Germinal center (tissue), 1 donor: ENCODE data around the gene CYP4Z1.
"Not testable (repeated sequence)": the region's sequence is repeated elsewhere in the genome, so short reads cannot be mapped to it uniquely, and the experiment has no call there.

Source experiments
- DNase-seq: peaks from one replicate; pipeline ENCODE4 v3.0.0; 2012; ENCODE audit warnings: mixed read lengths, low spot score

Gene CYP4Z1, protein sequence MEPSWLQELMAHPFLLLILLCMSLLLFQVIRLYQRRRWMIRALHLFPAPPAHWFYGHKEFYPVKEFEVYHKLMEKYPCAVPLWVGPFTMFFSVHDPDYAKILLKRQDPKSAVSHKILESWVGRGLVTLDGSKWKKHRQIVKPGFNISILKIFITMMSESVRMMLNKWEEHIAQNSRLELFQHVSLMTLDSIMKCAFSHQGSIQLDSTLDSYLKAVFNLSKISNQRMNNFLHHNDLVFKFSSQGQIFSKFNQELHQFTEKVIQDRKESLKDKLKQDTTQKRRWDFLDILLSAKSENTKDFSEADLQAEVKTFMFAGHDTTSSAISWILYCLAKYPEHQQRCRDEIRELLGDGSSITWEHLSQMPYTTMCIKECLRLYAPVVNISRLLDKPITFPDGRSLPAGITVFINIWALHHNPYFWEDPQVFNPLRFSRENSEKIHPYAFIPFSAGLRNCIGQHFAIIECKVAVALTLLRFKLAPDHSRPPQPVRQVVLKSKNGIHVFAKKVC

DNA sequence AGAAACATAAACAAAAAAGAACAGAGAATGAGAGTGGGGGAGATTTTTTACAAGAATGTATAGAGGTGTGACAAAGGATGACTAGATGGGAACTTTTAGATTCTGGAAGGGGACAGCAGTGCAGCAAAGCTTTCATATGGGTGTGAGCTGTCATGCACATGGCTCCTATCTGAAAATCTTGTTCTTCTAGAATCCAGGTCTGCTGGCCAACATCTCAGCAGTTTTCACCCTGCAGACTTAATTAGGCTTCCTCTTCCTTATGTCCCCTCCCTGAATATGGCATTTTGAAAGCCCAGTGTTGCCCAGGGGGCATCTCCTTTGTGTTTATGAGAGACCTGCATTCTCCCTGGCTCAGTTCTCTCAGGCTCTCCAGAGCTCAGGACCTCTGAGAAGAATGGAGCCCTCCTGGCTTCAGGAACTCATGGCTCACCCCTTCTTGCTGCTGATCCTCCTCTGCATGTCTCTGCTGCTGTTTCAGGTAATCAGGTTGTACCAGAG is at the start of gene CYP4Z1:
Gene CYP4Z1, plus strand, starts transcription at position 135 of the 498 bp plus-strand sequence. Its CDS starts 260 bp downstream, at position 395.
- DNase-seq: no peak

DNA sequence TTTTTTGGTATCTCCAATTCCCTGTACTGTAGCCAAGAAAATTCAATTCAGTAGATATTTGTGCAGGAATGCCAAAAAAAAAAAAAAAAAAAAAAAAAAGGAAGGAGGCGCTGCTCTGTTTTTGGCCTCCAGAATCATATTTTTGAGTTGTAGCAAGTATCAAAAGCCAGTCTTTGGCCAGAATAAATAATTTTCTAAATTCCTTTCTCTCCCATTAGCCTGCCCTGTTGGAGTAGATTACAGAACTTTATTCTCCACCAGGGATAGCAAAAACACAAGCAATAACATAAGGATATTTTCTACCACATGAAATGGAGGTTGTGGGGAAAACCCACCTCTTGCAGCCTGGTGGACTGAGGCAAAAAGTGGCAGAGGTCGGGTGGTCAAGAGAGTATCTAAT is 46.0 kb upstream of the CYP4Z1 start:
- no peak for DNase-seq

DNA sequence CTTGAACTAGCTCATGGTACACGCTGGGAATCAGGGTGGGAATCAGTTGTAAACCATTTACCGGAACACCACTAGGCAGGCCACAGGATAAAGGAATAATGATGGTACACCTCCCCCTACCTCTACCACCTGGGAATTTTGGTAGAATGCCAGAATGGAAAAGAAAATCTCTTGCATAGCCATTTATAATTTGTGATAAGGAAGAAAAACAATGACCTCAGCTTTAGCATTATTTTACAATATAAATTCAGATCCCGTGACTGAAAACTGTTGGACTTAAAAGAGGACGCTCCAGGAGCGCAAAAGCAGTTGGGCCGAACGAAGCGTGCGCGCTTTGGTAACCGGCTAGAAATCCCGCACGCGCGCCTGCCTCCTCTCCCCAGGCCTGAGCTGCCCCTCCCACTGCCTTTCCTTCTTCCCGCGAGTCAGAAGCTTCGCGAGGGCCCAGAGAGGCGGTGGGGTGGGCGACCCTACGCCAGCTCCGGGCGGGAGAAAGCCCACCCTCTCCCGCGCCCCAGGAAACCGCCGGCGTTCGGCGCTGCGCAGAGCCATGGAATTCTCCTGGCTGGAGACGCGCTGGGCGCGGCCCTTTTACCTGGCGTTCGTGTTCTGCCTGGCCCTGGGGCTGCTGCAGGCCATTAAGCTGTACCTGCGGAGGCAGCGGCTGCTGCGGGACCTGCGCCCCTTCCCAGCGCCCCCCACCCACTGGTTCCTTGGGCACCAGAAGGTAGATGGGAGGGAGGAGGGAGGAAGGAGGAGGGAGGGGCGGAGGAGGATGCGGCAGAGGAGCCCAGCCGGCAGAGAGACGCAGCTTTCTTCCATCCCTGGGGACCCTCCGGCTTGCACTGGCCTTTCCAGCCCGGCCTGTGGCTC is 43.5 kb upstream of the CYP4Z1 start, which contains the start of gene CYP4X1:
Gene CYP4X1, plus strand, starts transcription at position 402 of the 873 bp plus-strand sequence. Its CDS starts 149 bp downstream, at position 551.
- DNase-seq: no peak

DNA sequence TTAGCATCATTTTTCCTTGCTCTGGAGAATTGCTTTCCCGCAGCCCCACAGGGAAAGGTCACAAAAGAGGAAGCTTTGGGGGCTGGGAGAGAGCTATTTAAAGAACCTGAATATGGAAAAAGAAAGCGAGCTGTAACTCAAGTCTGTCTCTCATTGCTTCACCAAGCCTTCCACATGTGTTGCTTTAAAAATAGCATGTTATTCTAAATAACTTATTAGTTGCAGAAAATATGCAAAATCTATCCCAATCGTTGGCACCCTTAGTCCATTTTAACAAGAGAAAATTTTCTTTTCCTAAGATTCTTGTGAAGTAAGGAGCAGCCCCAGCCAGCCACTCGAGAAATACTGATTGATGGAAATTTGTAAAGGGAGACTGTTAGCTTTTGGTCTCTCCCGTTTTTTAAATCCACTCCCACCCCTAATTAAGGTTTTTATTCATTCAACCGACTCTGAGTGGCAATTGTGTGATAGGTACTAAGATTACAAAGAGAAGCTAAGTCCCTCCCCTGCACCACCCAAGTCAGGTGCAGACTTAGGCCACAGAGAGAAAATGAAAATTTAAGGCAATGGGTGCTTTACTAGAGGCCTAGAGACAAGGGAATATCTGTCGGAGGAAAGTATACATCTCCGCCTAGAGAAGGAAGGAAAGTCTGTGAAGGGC is 42.8 kb upstream of the CYP4Z1 start:
- no peak for DNase-seq

DNA sequence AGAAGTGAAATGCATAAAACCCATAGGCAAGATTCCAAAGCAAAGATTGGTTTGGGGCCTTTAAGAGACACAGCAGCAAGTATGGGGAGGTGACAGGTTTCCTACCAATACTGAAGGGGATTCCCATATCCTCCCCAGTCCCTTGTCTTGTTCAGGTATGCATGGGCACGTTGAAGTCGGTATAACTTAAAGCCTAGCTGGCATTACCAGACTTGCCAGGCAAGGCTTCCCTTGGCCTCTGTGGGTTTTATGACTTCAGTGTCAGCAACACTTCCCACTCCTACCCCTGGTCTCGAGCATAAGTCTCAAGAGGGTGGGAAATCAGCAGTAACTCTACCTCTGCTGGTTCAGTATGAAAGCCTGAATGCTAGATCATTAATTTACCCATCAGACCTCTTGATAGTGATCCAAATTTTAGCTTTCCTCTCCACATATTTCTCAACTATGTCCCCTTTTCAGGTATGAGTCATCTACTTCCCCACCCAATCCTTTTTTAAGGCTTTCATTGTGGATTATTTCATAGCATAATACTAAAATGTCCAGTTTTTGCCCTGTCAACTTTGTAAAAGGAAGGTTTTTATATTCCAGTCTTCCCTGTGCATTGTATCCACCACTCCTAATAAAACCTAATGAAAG is 36.7 kb upstream of the CYP4Z1 start:
- no peak for DNase-seq

DNA sequence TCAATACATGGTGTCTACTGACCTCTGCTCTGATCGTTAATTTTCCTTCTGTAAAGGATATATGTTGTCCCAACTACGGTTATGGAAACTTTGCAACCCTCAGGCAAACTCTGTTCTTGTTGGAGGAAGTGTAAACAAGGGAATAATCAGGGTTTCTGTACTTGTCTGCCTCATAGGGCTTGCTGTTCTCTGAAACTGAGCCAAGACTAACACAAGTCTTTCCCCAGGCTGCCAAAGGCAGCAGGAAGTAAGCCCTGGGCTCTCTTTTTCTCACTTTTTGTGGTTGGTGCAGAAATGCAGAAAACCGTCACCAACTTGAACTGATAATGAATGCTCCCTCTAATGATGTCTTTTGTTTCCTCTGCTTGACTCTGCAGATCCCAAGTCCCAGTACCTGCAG is 36.0 kb upstream of the CYP4Z1 start:
- DNase-seq: no peak

DNA sequence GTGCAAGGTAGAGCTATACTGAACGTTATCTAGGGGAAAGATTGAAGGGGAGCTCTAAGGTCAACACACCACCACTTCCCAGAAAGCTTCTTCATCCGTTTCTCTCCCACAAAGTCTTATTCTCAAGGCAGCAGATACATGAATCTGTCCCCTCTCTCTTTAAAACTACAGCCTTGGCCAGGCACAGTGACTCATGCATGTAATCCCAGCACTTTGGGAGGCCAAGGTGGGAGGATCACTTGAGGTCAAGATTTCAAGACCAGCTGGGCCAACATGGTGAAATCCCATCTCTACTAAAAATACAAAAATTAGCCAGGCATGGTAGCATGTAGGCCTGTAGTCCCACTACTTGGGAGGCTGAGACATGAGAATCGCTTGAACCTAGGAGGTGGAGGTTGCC is 35.4 kb upstream of the CYP4Z1 start:
- no peak for DNase-seq

DNA sequence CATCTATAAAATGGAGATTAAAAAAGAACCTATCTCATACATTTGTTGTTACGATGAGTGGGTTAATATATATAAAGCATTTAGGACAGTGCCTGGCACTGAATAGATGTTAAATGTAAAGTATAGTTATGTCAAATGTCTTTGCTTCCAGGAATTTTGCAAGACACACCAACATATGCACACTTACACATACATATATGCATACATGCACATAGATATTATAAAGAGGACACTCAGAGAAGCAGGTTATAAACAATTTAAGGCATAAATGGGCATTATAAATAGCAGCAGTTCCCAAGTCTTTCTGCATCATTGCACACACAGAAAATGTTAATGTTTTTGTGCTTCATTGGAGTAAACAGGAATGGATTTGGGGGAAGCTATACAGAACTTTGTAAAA is 30.3 kb upstream of the CYP4Z1 start:
- no peak for DNase-seq

DNA sequence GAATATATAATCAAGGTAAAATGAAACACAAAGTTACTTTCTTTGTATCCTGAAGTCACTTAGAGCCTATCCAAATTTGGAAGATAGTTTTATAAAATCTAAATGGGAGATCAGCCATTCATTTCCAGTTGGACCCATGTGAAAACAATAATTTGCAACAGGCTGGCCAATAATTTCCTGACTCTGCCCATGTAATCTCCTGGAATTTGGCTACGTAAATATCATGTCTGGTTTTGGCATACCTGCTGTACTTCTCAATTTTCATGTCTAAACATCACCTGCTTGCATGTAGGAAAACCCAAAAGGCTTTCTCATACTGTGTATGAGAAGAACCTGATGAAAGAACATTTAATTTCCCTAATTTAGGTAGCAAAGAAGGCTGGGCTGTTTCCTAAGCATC is 7.7 kb upstream of the CYP4Z1 start:
- DNase-seq: no peak

DNA sequence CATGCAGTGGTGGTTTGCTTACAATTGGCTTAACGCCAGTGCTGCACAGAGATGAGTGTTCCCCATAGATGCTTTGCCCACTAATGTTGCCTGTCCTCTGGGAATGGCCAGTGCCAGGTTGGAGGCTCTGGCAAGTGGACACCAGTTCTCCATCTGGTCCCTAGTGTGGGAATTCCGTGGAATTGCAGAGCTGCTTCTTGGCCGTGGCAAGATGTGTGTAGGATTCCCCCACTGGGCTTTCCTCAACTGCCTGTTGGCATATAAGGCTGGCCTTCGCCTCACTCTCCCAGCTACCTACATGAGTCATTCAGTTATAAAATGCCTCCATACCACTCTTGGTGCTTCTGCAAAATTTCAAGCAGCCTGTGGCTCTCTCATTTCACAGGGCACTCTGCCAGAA is 2.0 kb downstream of the CYP4Z1 start:
- DNase-seq: not testable (repeated sequence)

DNA sequence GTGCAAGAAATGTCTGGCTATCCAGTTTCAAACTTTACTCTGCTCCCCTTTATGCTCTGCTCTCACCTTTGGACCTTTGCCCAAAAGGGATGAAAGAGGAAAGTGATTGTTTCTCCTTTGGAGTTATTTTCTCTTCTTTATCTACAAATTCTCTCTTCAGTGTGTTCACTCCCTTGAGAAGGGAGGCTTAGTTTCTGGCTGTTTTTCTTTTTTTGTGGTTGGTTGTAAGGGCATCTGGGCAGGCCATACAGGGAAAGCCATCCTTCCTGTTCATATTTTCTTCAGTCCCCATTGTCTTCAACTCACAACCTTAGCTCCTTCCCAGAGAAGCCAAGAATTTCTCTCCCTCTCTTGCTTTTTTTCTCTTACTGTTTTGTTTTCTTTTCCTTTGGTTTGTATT is 2.5 kb downstream of the CYP4Z1 start:
- not testable (repeated sequence) for DNase-seq

DNA sequence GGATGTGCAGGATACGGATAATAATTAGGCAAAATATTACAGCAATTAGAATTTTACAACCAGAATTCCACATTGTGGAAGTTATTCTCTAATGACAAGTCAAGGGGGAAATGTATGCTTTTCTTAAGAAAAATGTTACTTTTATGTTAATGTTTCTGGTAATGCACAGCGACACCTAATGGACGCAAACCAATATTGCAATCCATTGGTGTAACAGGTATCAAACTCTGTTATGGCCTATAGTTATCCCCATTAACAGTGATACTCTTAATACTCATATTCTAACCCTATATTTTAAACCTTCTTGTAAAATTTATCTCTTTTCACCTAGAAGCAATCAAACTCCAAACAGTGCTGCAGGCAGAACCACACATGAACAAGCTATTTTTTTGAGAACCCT is 22.3 kb downstream of the CYP4Z1 start:
- DNase-seq: not testable (repeated sequence)

DNA sequence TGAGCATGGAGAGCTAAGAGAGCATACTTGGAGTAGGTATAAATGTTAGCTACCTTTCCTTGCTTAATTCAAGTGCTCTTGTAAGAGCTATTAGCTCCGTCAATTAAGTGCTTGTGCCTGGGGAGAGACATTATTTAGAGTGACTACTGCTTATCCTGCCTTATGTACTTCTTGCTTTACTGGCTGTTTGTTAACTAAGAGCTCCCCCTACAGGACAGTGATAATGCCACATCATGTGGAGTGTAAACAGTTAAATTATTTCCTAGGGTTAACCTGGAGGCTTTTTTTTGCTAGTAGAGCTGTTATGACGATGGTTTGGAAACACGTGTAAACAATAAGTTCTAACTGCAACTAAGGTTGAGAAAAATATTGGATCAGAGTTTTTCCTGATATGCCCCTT is 24.4 kb downstream of the CYP4Z1 start:
- DNase-seq: not testable (repeated sequence)

DNA sequence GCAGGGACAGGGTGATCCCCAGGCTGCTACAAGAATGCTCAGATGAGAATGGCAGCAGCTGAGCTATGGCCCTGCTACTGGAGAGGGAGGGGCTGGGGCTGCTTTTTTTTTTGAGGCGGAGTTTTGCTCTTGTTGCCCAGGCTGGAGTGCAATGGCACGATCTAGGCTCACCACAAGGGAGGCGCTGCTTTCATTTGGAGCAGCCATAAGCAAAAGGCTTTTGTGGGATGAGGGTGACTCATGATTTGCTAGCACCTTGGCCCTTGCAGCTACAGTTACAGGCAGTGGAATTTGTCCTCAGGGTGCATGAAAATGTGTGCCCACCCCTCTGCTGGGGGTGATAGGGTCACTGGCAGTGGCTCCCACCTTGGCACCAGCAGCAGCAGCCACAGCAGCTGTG is 37.8 kb downstream of the CYP4Z1 start:
- DNase-seq: no peak

DNA sequence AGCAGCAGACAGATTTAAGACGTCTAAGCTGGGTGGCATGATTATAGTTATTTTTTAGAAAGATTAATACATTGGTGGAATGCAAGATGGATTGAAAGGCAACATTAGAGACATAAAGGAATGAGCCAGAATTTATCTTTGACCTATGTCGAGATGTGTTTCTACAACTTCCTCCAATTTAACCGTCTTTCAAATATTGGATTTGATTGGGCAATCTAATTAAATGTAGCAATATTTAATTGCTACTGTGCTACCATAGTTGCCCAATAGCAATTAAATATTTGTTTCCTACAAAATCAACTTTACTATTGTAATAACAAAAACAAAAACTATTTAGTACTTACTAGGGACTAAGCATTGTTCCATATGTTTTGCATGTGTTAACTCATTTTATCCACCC is 39.8 kb downstream of the CYP4Z1 start:
- no peak for DNase-seq

DNA sequence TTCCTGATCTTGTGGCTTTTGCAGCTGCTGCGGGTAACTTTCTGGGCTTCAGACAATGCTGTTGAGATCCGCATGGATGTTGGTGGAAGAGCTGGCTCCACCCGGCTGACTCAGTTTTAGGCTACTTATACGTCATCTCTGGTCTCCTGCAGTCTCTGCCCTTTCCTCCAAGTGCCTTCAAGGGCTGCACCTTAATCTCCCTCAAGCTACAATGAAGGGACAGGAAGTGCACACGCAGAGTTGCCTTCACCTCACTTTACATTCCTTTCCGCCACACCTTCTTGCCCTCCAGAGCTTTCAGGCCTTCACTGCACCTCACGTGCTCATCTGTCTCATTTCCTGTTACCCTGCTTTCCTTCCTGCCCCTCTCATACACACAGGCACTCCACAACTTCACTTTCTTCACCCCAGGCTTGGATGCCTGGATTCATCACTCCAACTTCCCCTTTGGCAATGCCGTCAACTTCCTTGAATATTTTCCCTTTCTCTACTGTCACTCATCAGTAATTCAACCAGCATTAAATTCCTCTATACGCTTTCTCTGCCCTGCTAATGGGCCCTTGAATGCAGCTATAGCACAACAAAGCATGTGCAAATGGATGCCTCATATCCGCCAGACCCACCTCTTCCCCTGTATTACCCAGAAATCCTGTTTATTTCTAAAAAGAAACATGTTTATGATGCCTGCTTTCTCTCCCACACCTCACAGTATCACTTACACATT is 41.0 kb downstream of the CYP4Z1 start:
- DNase-seq: not testable (repeated sequence)

DNA sequence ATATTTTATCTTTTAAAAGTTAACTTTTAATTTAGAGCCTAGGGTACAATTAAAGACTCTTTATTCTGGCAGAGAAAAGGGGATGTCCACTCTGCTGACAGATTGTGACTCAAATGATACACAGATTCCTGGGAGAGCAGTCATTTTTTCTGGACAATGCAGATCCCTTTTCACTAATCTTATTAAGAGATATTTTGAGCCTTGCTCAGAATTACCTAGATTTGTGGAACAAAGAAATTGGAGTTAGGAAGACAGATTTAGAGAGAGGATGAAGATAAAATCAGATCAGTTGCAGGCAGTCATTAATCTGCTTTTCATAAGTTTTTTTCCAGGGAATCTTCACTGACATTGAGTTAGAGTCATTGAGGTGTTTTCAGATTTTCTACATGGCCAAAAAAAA is 42.5 kb downstream of the CYP4Z1 start:
- not testable (repeated sequence) for DNase-seq

DNA sequence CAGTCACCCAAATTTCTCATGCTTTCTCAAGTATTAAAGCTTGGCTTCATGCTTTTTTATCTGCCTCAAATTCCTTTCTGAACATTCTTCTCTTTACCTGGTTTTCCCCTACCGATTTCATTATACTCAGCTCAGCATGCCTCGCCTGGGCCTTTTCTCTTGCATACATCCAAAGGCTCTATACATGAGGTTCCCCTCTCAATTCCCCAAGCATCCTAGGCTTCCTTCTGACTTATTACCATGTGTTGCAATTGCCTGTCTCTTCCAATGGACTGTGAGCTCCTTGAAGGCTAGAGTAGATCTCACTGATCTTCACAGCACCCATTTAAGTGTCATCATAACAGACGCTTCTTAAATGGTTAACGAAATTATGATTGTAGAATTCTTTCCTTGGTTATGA is 46.1 kb downstream of the CYP4Z1 start:
- DNase-seq: no peak

DNA sequence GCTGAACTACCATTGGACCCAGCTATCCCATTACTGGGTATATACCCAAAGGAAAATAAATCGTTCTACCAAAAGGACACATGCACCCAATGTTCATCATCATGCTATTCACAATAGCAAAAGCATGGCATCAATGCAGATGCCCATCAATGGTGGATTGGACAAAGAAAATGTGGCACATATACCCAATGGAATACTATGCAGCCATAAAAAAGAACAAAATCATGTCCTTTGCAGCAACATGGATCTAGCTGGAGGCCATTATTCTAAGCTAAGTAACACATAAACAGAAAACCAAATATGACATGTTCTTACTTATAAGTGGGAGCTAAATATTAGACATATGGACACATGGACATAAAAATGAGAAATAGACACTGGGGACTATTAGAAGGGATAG is 54.0 kb downstream of the CYP4Z1 start:
- DNase-seq: not testable (repeated sequence)

DNA sequence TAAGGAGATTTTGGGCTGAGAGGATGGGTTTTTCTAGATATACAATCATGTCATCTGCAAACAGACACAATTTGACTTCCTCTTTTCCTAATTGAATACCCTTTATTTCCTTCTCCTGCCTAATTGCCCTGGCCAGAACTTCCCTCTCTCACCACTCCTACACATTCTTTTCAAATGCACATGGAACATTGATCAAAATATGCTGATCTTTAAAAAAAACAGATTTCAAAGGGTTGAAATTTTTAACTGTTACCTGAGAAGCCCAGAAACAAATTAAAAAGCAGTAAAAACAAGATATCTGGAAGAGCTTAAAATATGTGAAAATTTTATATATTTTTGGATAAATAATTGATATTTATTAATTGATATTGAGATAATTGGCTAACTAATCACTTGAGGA is 57.8 kb downstream of the CYP4Z1 start:
- DNase-seq: not testable (repeated sequence)

DNA sequence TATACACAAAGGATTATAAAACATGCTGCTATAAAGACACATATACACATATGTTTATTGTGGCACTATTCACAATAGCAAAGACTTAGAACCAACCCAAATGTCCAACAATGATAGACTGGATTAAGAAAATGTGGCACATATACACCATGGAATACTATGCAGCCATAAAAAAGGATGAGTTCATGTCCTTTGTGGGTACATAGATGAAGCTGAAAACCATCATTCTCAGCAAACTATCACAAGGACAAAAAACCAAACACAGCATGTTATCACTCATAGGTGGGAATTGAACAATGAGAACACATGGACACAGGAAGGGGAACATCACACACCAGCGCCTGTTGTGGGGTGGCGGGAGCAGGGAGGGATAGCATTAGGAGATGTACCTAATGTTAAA is 60.0 kb downstream of the CYP4Z1 start:
- DNase-seq: not testable (repeated sequence)
